ENCODE measurements around the gene TEX51. TPM values are rescaled to one million over a fixed set of nuclear protein-coding genes. Genes with fewer than 3 reads are reported as not detected.
A peak's percentile ranks its signal among the peaks of the same experiment; 100 is the strongest.

TEX51 gene
- total RNA-seq, 6 experiments from 2014 or later, result 0.66 TPM; not detected in 5

DNA sequence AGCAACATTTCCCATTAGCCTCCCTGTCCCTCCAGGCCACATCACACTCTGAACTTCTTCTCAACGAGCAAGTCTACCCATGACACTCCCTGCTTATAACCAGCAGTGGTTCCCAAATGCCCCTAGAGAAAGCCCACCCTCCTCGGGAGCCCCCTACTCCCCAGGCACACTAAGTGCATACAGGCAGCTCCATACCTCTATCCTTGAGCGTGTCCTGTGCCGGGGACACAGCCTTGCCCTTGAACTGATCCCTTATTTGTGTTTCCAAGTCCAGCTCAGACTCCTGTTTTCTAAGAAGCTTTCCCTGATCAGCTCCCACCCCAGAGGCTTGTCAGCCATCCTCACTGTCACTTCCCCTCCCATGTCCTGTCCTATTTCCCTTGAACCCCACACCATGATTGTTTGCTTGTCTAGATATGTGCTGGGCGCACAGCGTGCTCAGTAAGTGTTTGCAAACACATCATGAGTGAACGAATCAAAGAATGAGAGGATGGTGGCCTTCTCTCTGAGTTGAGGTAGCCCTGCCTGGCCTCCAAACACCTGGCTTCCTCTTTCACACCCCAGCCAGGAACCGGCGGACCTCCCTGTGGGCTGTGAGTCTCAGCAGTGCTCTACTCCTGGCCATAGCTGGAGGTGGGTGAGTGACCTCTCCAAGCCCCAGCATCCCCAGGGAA lies 2.1 kb downstream of the TEX51 start:
- Histone ChIP-seq H3K4me1 (no peaks in the 10 kb centered on the region), H3K36me3 (no peaks in the 10 kb centered on the region), H3K27me3 (no peaks in the 10 kb centered on the region), H3K9me3 (no peaks in the 10 kb centered on the region), H3K27ac (no peak overlapping the region), H3K4me3 (no peak overlapping the region)
- ATAC-seq, result no peak
- peak in 2 of 3 donors; percentile 32 to 38 for DNase-seq
- intact Hi-C loops (cut with DNase I), result no loop called here
- TF ChIP-seq, protein P1, sequence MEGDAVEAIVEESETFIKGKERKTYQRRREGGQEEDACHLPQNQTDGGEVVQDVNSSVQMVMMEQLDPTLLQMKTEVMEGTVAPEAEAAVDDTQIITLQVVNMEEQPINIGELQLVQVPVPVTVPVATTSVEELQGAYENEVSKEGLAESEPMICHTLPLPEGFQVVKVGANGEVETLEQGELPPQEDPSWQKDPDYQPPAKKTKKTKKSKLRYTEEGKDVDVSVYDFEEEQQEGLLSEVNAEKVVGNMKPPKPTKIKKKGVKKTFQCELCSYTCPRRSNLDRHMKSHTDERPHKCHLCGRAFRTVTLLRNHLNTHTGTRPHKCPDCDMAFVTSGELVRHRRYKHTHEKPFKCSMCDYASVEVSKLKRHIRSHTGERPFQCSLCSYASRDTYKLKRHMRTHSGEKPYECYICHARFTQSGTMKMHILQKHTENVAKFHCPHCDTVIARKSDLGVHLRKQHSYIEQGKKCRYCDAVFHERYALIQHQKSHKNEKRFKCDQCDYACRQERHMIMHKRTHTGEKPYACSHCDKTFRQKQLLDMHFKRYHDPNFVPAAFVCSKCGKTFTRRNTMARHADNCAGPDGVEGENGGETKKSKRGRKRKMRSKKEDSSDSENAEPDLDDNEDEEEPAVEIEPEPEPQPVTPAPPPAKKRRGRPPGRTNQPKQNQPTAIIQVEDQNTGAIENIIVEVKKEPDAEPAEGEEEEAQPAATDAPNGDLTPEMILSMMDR (IDR thresholded peaks at IDR 0.05), result no peak
- no peak for TF ChIP-seq POLR2A (IDR thresholded peaks at IDR 0.05)
- 75% methylated on average over 6 of the region's 9 CpGs for WGBS (ENCODE audit: insufficient coverage, low coverage, low lambda C conversion rate, missing lambda C conversion rate)

DNA sequence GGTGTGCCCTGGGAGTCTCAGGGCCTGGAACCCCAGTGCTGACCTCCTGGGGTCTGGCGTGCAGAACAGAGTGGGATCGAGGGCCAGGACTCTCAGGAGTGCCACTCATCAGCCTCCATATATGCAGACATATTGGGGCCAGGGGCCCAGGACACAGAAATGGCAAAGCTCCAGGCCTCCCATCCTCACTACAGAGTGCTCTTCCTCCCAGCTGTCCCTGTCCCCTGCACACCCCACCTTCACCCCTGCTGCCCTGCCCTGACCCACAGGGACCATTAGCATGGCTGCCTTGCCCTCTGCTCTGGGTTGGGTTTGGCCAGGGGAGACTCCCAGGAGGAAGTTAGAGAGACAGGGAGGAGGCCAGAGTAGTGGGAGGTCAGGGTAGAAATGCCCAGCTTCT lies 2.8 kb downstream of the TEX51 start:
- Histone ChIP-seq H3K4me1 (no peaks in the 10 kb centered on the region), H3K27ac (no peak overlapping the region), H3K9me3 (no peaks in the 10 kb centered on the region), H3K4me3 (no peak overlapping the region), H3K27me3 (no peaks in the 10 kb centered on the region), H3K36me3 (no peaks in the 10 kb centered on the region)
- intact Hi-C loops (cut with DNase I), result no loop called here
- no peak for ATAC-seq
- WGBS (ENCODE audit: insufficient coverage, low coverage, low lambda C conversion rate, missing lambda C conversion rate), result no CpG with 5 or more reads among the region's 2 CpGs
- no peak for TF ChIP-seq POLR2A (IDR thresholded peaks at IDR 0.05)
- DNase-seq, result peak in 2 of 3 donors; percentile 28 to 40

DNA sequence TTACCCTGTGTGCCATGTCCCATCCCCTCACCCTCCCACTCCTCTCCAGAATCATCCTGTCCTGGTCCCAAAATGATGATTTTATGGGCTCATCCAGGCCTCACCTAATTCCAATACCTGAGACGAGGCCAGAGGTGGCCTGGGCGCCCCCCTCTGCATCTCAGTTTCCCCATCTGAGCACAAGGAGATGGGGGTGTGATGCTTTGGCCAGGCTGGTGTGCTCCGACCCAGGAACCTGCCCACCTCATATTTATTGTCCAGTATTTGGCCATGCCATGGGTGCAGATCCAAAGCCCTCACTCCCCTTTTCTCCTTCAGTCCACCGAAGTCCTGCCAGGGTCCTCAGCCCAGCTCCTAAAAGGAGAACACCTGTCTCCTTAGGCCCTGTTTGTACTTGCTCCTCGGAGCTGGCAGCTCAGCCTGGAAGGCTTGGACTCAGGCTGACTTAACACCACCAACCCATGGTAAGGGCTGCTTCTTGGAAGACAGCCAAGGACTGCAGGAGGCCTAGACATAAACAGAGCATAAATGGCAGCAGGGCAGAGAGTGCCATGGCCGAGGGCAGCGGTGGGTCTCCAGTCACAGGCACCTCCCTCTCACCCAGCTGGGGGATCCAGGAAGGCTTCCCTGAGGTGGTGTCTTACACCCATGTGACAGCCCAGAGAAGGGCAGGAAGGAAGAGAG lies 3.6 kb downstream of the TEX51 start:
- intact Hi-C loops (cut with DNase I), result no loop called here
- ATAC-seq (no peak), DNase-seq (peak in 2 of 3 donors; percentile 14 to 32)
- Histone ChIP-seq H3K4me1 (no peaks in the 10 kb centered on the region), H3K27me3 (no peaks in the 10 kb centered on the region), H3K36me3 (no peaks in the 10 kb centered on the region), H3K27ac (no peak overlapping the region), H3K9me3 (no peaks in the 10 kb centered on the region), H3K4me3 (no peak overlapping the region)
- no peak for TF ChIP-seq POLR2A (IDR thresholded peaks at IDR 0.05)
- TF ChIP-seq, protein P1 (IDR thresholded peaks at IDR 0.05), result no peak
- WGBS (ENCODE audit: insufficient coverage, low coverage, low lambda C conversion rate, missing lambda C conversion rate), result 61% methylated on average over 6 of the region's 7 CpGs

DNA sequence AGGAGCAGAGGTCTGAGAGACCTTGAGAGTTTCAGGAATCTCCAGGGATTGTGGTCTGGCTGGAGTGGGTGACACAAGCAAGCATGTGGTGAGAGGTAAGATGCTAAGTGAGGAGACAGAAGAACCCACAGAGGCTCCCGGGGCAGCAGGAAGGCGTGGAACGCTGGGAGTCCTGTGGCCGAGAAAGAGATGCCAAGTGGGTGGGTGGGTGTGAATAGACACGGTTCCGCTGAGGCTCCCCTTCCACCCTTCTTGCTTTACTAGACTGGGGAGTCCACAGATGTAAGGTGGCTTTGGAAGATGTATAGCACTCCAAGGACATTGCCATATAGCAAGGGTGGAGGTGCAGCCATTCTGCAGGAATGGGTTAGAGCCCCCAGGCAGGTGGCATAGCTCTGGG lies 4.2 kb downstream of the TEX51 start:
- intact Hi-C loops (cut with DNase I), result no loop called here
- ATAC-seq (no peak), DNase-seq (no peak)
- Histone ChIP-seq H3K36me3 (no peaks in the 10 kb centered on the region), H3K4me1 (no peaks in the 10 kb centered on the region), H3K9me3 (no peaks in the 10 kb centered on the region), H3K27ac (no peak overlapping the region), H3K27me3 (no peaks in the 10 kb centered on the region), H3K4me3 (no peak overlapping the region)
- WGBS (ENCODE audit: insufficient coverage, low coverage, low lambda C conversion rate, missing lambda C conversion rate), result 85% methylated on average over 6 of the region's 6 CpGs
- TF ChIP-seq, protein P1 (IDR thresholded peaks at IDR 0.05), result no peak
- TF ChIP-seq POLR2A (IDR thresholded peaks at IDR 0.05), result no peak

DNA sequence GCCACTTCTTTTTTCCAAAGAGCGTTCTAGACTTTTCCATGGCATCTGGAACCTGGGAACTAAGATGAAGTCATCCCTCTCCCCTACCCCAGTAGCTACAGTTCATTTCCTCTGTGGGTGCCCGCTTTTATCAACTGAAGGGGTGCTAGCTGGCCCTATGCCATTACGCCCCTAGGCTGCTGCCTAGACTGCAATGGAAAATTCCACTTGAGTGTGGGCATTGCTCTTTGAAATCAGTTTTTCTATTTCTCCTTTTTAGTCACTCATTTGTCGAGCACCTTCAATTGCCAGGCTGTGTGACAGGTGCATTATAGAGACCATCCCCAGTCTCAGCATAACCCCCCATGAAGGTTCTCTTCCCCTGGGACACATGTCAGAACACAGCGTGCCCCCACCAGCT lies 7.3 kb downstream of the TEX51 start:
- no peak overlapping the region for H3K4me3 ChIP-seq
- TF ChIP-seq, protein P1 (IDR thresholded peaks at IDR 0.05), result no peak
- no peak for TF ChIP-seq POLR2A (IDR thresholded peaks at IDR 0.05)
- peak in 1 of 3 donors; percentile 27 for DNase-seq
- 92% methylated on average over 2 of the region's 5 CpGs for WGBS (ENCODE audit: insufficient coverage, low coverage, low lambda C conversion rate, missing lambda C conversion rate)
- no peaks in the 10 kb centered on the region for H3K4me1 ChIP-seq
- no peak for ATAC-seq
- no peaks in the 10 kb centered on the region for H3K36me3 ChIP-seq
- no peaks in the 10 kb centered on the region for H3K27me3 ChIP-seq
- H3K9me3 ChIP-seq, result no peaks in the 10 kb centered on the region
- intact Hi-C loops (cut with DNase I), result no loop called here
- H3K27ac ChIP-seq, result no peak overlapping the region

All from right lobe of liver (tissue), 6 donors.